Measurements from ENCODE around the gene NBEA.
"Not testable (repeated sequence)": the region's sequence is repeated elsewhere in the genome, so short reads cannot be mapped to it uniquely, and the experiment has no call there.

The NBEA gene

GRCh38 chr13:35388441-35389355 is 446.6 kb downstream of the NBEA start:
- peak; percentile 11 for DNase-seq (ENCODE audit: low read depth, low spot score)

GRCh38 chr13:35389535-35389934 is 447.5 kb downstream of the NBEA start:
- DNase-seq (ENCODE audit: low read depth, low spot score): no peak

- DNase-seq (ENCODE audit: low read depth, low spot score): no peak
Observed at GRCh38 chr13:35392768-35393167, 450.7 kb downstream of the NBEA start.

- no peak for DNase-seq (ENCODE audit: low read depth, low spot score)
Observed at GRCh38 chr13:35393886-35394285, 451.8 kb downstream of the NBEA start.

- not testable (repeated sequence) for DNase-seq (ENCODE audit: low read depth, low spot score)
Observed at GRCh38 chr13:35408285-35408684, 466.2 kb downstream of the NBEA start.

- no peak for DNase-seq (ENCODE audit: low read depth, low spot score)
Observed at GRCh38 chr13:35411059-35411744, 469.1 kb downstream of the NBEA start.

- DNase-seq (ENCODE audit: low read depth, low spot score): no peak
Observed at GRCh38 chr13:35448465-35448864, 506.4 kb downstream of the NBEA start.

- no peak for DNase-seq (ENCODE audit: low read depth, low spot score)
Observed at GRCh38 chr13:35449821-35450220, 507.8 kb downstream of the NBEA start.

GRCh38 chr13:35455022-35455421 is 513.0 kb downstream of the NBEA start:
- DNase-seq (ENCODE audit: low read depth, low spot score): no peak

GRCh38 chr13:35457258-35457657 is 515.2 kb downstream of the NBEA start:
- DNase-seq (ENCODE audit: low read depth, low spot score): no peak

- DNase-seq (ENCODE audit: low read depth, low spot score): no peak
Observed at GRCh38 chr13:35460061-35460460, 518.0 kb downstream of the NBEA start.

GRCh38 chr13:35465371-35465770 is 523.3 kb downstream of the NBEA start:
- DNase-seq (ENCODE audit: low read depth, low spot score): no peak

GRCh38 chr13:35468195-35468594 is 526.1 kb downstream of the NBEA start:
- no peak for DNase-seq (ENCODE audit: low read depth, low spot score)

- no peak for DNase-seq (ENCODE audit: low read depth, low spot score)
Observed at GRCh38 chr13:35469806-35470525, 527.9 kb downstream of the NBEA start.

GRCh38 chr13:35470671-35471661 is 528.9 kb downstream of the NBEA start:
- no peak for DNase-seq (ENCODE audit: low read depth, low spot score)

GRCh38 chr13:35471706-35472322 is 529.7 kb downstream of the NBEA start:
- no peak for DNase-seq (ENCODE audit: low read depth, low spot score)

- no peak for DNase-seq (ENCODE audit: low read depth, low spot score)
Observed at GRCh38 chr13:35472323-35472881, 530.3 kb downstream of the NBEA start.

- DNase-seq (ENCODE audit: low read depth, low spot score): no peak
Observed at GRCh38 chr13:35473206-35473775, 531.2 kb downstream of the NBEA start.

- no peak for DNase-seq (ENCODE audit: low read depth, low spot score)
Observed at GRCh38 chr13:35473802-35474201, 531.7 kb downstream of the NBEA start.
